ENCODE data around the gene CDH3. TPM values are rescaled to one million over a fixed set of nuclear protein-coding genes. Genes with fewer than 3 reads are reported as not detected.

CDH3 gene
- total RNA-seq, 1 donor from 2014 or later: 1.1 TPM

- H3K36me3 Mint-ChIP-seq (ENCODE audit: low read depth): no peaks in the 10 kb centered on the region
- no peak for TF ChIP-seq CTCF (IDR thresholded peaks at IDR 0.05)
- no peak overlapping the region for H3K4me3 Mint-ChIP-seq (ENCODE audit: unreplicated experiment)
- no peak for DNase-seq (ENCODE audit: low spot score)
- H3K4me1 Mint-ChIP-seq (ENCODE audit: low read depth): peaks cover 35% of the 10 kb centered on the region
- H3K27ac Mint-ChIP-seq (ENCODE audit: unreplicated experiment): no peak overlapping the region
- H3K9me3 Mint-ChIP-seq (ENCODE audit: low read depth): no peaks in the 10 kb centered on the region
- H3K27me3 Mint-ChIP-seq (ENCODE audit: low read depth): no peaks in the 10 kb centered on the region
Observed at GRCh38 chr16:68664297-68664696, 19.2 kb downstream of the CDH3 start.

GRCh38 chr16:68665501-68665900, 20.4 kb downstream of the CDH3 start:
- Mint-ChIP-seq H3K36me3 (ENCODE audit: low read depth) (no peaks in the 10 kb centered on the region), H3K4me1 (ENCODE audit: low read depth) (peaks cover 23% of the 10 kb centered on the region), H3K27me3 (ENCODE audit: low read depth) (no peaks in the 10 kb centered on the region), H3K4me3 (ENCODE audit: unreplicated experiment) (no peak overlapping the region), H3K9me3 (ENCODE audit: low read depth) (no peaks in the 10 kb centered on the region), H3K27ac (ENCODE audit: unreplicated experiment) (no peak overlapping the region)
- no peak for TF ChIP-seq CTCF (IDR thresholded peaks at IDR 0.05)
- no peak for DNase-seq (ENCODE audit: low spot score)

GRCh38 chr16:68668266-68668665, 23.2 kb downstream of the CDH3 start:
- H3K36me3 Mint-ChIP-seq (ENCODE audit: low read depth): no peaks in the 10 kb centered on the region
- H3K4me1 Mint-ChIP-seq (ENCODE audit: low read depth): peaks cover 15% of the 10 kb centered on the region
- no peak for TF ChIP-seq CTCF (IDR thresholded peaks at IDR 0.05)
- no peak overlapping the region for H3K27ac Mint-ChIP-seq (ENCODE audit: unreplicated experiment)
- no peaks in the 10 kb centered on the region for H3K27me3 Mint-ChIP-seq (ENCODE audit: low read depth)
- H3K9me3 Mint-ChIP-seq (ENCODE audit: low read depth): no peaks in the 10 kb centered on the region
- no peak for DNase-seq (ENCODE audit: low spot score)
- H3K4me3 Mint-ChIP-seq (ENCODE audit: unreplicated experiment): no peak overlapping the region

- no peaks in the 10 kb centered on the region for H3K36me3 Mint-ChIP-seq (ENCODE audit: low read depth)
- H3K4me1 Mint-ChIP-seq (ENCODE audit: low read depth): no peaks in the 10 kb centered on the region
- H3K4me3 Mint-ChIP-seq (ENCODE audit: unreplicated experiment): no peak overlapping the region
- no peak for TF ChIP-seq CTCF (IDR thresholded peaks at IDR 0.05)
- DNase-seq (ENCODE audit: low spot score): no peak
- peaks cover 5% of the 10 kb centered on the region for H3K9me3 Mint-ChIP-seq (ENCODE audit: low read depth)
- no peak overlapping the region for H3K27ac Mint-ChIP-seq (ENCODE audit: unreplicated experiment)
- H3K27me3 Mint-ChIP-seq (ENCODE audit: low read depth): no peaks in the 10 kb centered on the region
Observed at GRCh38 chr16:68676113-68676860, 31.2 kb downstream of the CDH3 start.

- no peak for DNase-seq (ENCODE audit: low spot score)
- H3K27me3 Mint-ChIP-seq (ENCODE audit: low read depth): no peaks in the 10 kb centered on the region
- no peak overlapping the region for H3K4me3 Mint-ChIP-seq (ENCODE audit: unreplicated experiment)
- TF ChIP-seq CTCF (IDR thresholded peaks at IDR 0.05): no peak
- no peak overlapping the region for H3K27ac Mint-ChIP-seq (ENCODE audit: unreplicated experiment)
- H3K9me3 Mint-ChIP-seq (ENCODE audit: low read depth): no peaks in the 10 kb centered on the region
- no peaks in the 10 kb centered on the region for H3K4me1 Mint-ChIP-seq (ENCODE audit: low read depth)
- no peaks in the 10 kb centered on the region for H3K36me3 Mint-ChIP-seq (ENCODE audit: low read depth)
Observed at GRCh38 chr16:68681038-68681437, 35.9 kb downstream of the CDH3 start.

Measured in chondrocyte (in vitro differentiated cells).